NCI-H1092 (cell line): ENCODE measurements around the gene BICD2.

Experiments
- DNase-seq: peaks from one replicate; lab custom pipeline; 2025; lab: John Stamatoyannopoulos, UW

BICD2 gene

GRCh38 chr9:92668746-92669526, 95.7 kb downstream of the BICD2 start:
- DNase-seq = no peak

GRCh38 chr9:92666912-92667532, 97.6 kb downstream of the BICD2 start:
- no peak for DNase-seq

GRCh38 chr9:92666236-92666635, 98.4 kb downstream of the BICD2 start:
- no peak for DNase-seq

GRCh38 chr9:92665836-92666235, 98.8 kb downstream of the BICD2 start:
- no peak for DNase-seq

GRCh38 chr9:92664394-92665152, 100.1 kb downstream of the BICD2 start:
- DNase-seq = peak; percentile 11

GRCh38 chr9:92663951-92664350, 100.7 kb downstream of the BICD2 start:
- DNase-seq = no peak

GRCh38 chr9:92663126-92663525, 101.5 kb downstream of the BICD2 start:
- no peak for DNase-seq

GRCh38 chr9:92661743-92662142, 102.9 kb downstream of the BICD2 start:
- peak; percentile 56 for DNase-seq
